CD8-positive, alpha-beta memory T cell (primary cell): Measurements from ENCODE around the gene SLIT2. TPM values are rescaled to one million over a fixed set of nuclear protein-coding genes. Genes with fewer than 3 reads are reported as not detected.

Source experiments
- CTCF ChIA-PET: fragments of 350-600 bp; sonication (Branson Sonifier 250); formaldehyde crosslinking; loops from one replicate; lab custom pipeline; 2021; ENCODE audit warnings: antibody characterized with exemption; lab: Charles Lee
- POLR2A ChIA-PET: fragments of 350-600 bp; sonication (Branson Sonifier 250); formaldehyde crosslinking; loops from one replicate; lab custom pipeline; 2021; ENCODE audit warnings: antibody characterized with exemption; lab: Charles Lee
- DNase-seq, 5 donors: peaks; one replicate each; pipeline versions ENCODE4 v3.0.0 to v3.0.0-alpha.2; 2020 to 2022; ENCODE audit warnings: mixed read lengths in 1 of 5
- H3K27ac ChIP-seq: one replicate; pipeline ENCODE4 v1.7.0; 2013; ENCODE audit warnings: low read depth, mild to moderate bottlenecking, low read length, moderate library complexity
- H3K27me3 ChIP-seq: 2 replicates; pipeline ENCODE4 v1.7.0; 2013; ENCODE audit warnings: low read length, mild to moderate bottlenecking; ENCODE audit not compliant: insufficient read depth, poor library complexity, severe bottlenecking
- H3K36me3 ChIP-seq: 2 replicates; pipeline ENCODE4 v1.7.0; 2013; ENCODE audit warnings: mild to moderate bottlenecking, low read length, moderate library complexity; ENCODE audit not compliant: insufficient read depth
- H3K4me1 ChIP-seq: 2 replicates; pipeline ENCODE4 v1.7.0; 2013; ENCODE audit warnings: mild to moderate bottlenecking, low read length, moderate library complexity; ENCODE audit not compliant: insufficient read depth
- H3K4me3 ChIP-seq: 2 replicates; pipeline ENCODE4 v1.7.0; 2013; ENCODE audit warnings: mild to moderate bottlenecking, low read length
- H3K9me3 ChIP-seq: 2 replicates; pipeline ENCODE4 v1.7.0; 2013; ENCODE audit warnings: mild to moderate bottlenecking, low read length
- H3K27ac Mint-ChIP-seq, 8 donors: one replicate each; pipeline ENCODE4 v1.8.0; 2020 to 2021; ENCODE audit warnings: mixed read lengths in 8 of 8, mild to moderate bottlenecking in 6 of 8, inconsistent platforms in 3 of 8, moderate library complexity in 3 of 8
- H3K27me3 Mint-ChIP-seq, 2 donors: one replicate each; pipeline ENCODE4 v1.8.0; 2020 to 2021; ENCODE audit warnings: mixed read lengths in 2 of 2, mild to moderate bottlenecking in 1 of 2, moderate library complexity in 1 of 2
- H3K36me3 Mint-ChIP-seq, 3 donors: one replicate each; pipeline ENCODE4 v1.8.0; 2020 to 2021; ENCODE audit warnings: mixed read lengths in 3 of 3, inconsistent platforms in 1 of 3, mild to moderate bottlenecking in 1 of 3
- H3K4me1 Mint-ChIP-seq, 3 donors: one replicate each; pipeline ENCODE4 v1.8.0; 2020 to 2021; ENCODE audit warnings: mixed read lengths in 3 of 3, inconsistent platforms in 1 of 3, mild to moderate bottlenecking in 1 of 3
- H3K4me3 Mint-ChIP-seq, 7 donors: one replicate each; pipeline ENCODE4 v1.8.0; 2020 to 2021; ENCODE audit warnings: mixed read lengths in 7 of 7, mild to moderate bottlenecking in 6 of 7, moderate library complexity in 4 of 7, inconsistent platforms in 2 of 7
- H3K9me3 Mint-ChIP-seq, 5 donors: one replicate each; pipeline ENCODE4 v1.8.0; 2020 to 2022; ENCODE audit warnings: mixed read lengths in 5 of 5, mild to moderate bottlenecking in 3 of 5, moderate library complexity in 2 of 5, inconsistent platforms in 1 of 5
- polyA plus RNA-seq: library from polyadenylated mRNA; unstranded; fragments of 300-500 nt; fragmentation: Illumina TruSeq; gene quantifications from one replicate; pipeline ENCODE4 v1.2.3, GENCODE V29; 2021
- total RNA-seq, 2 experiments: library from RNA; stranded (reverse); gene quantifications; one replicate each; pipeline ENCODE4 v1.2.3, GENCODE V29; 2021

The SLIT2 gene
- total and polyA plus RNA-seq, 3 experiments from 2014 or later: not detected

GRCh38 chr4:20297783-20298182, 46.1 kb downstream of the SLIT2 start:
- Mint-ChIP-seq H3K4me3 (no peak overlapping the region), H3K27me3 (no peaks in the 10 kb centered on the region), H3K9me3 (peaks cover 0 to 12% (median 3%) of the 10 kb centered on the region in 5 donors), H3K27ac (no peak overlapping the region), H3K36me3 (no peaks in the 10 kb centered on the region), H3K4me1 (no peaks in the 10 kb centered on the region)
- no peak overlapping the region for H3K4me3 ChIP-seq
- H3K9me3 ChIP-seq: no peaks in the 10 kb centered on the region
- POLR2A ChIA-PET: no interaction called here
- no peaks in the 10 kb centered on the region for H3K27me3 ChIP-seq
- H3K36me3 ChIP-seq: no peaks in the 10 kb centered on the region
- no peak for DNase-seq
- CTCF ChIA-PET: no interaction called here
- no peak overlapping the region for H3K27ac ChIP-seq
- H3K4me1 ChIP-seq: no peaks in the 10 kb centered on the region

GRCh38 chr4:20298455-20298854, 46.8 kb downstream of the SLIT2 start:
- H3K9me3 Mint-ChIP-seq: peaks cover 0 to 10% (median 3%) of the 10 kb centered on the region in 5 donors
- H3K4me1 Mint-ChIP-seq: no peaks in the 10 kb centered on the region
- POLR2A ChIA-PET: no interaction called here

GRCh38 chr4:20298986-20299385, 47.3 kb downstream of the SLIT2 start:
- no peaks in the 10 kb centered on the region for H3K36me3 Mint-ChIP-seq
- no peaks in the 10 kb centered on the region for H3K27me3 Mint-ChIP-seq
- CTCF ChIA-PET: no interaction called here

More at GRCh38 chr4:20298455-20298854, 46.8 kb downstream of the SLIT2 start:
- Histone ChIP-seq H3K36me3 (no peaks in the 10 kb centered on the region), H3K27ac (no peak overlapping the region), H3K4me1 (no peaks in the 10 kb centered on the region), H3K27me3 (no peaks in the 10 kb centered on the region), H3K9me3 (no peaks in the 10 kb centered on the region), H3K4me3 (no peak overlapping the region)
- Mint-ChIP-seq H3K27me3 (no peaks in the 10 kb centered on the region), H3K36me3 (no peaks in the 10 kb centered on the region), H3K4me3 (no peak overlapping the region), H3K27ac (no peak overlapping the region)
- DNase-seq: no peak
- CTCF ChIA-PET: no interaction called here

GRCh38 chr4:20299515-20299914, 47.8 kb downstream of the SLIT2 start:
- Mint-ChIP-seq H3K27ac (no peak overlapping the region), H3K36me3 (no peaks in the 10 kb centered on the region), H3K4me3 (no peak overlapping the region), H3K4me1 (no peaks in the 10 kb centered on the region), H3K9me3 (peaks cover 0 to 10% (median 0%) of the 10 kb centered on the region in 5 donors), H3K27me3 (no peaks in the 10 kb centered on the region)
- H3K27me3 ChIP-seq: no peaks in the 10 kb centered on the region
- DNase-seq: no peak
- no peaks in the 10 kb centered on the region for H3K9me3 ChIP-seq
- no peak overlapping the region for H3K27ac ChIP-seq
- POLR2A ChIA-PET: no interaction called here
- no peak overlapping the region for H3K4me3 ChIP-seq
- no peaks in the 10 kb centered on the region for H3K36me3 ChIP-seq
- no peaks in the 10 kb centered on the region for H3K4me1 ChIP-seq
- CTCF ChIA-PET: no interaction called here

More at GRCh38 chr4:20298986-20299385, 47.3 kb downstream of the SLIT2 start:
- Histone ChIP-seq H3K9me3 (no peaks in the 10 kb centered on the region), H3K27me3 (no peaks in the 10 kb centered on the region), H3K27ac (no peak overlapping the region), H3K36me3 (no peaks in the 10 kb centered on the region), H3K4me1 (no peaks in the 10 kb centered on the region), H3K4me3 (no peak overlapping the region)
- no peak overlapping the region for H3K27ac Mint-ChIP-seq
- DNase-seq: no peak
- no peak overlapping the region for H3K4me3 Mint-ChIP-seq
- peaks cover 0 to 10% (median 3%) of the 10 kb centered on the region in 5 donors for H3K9me3 Mint-ChIP-seq
- POLR2A ChIA-PET: no interaction called here
- H3K4me1 Mint-ChIP-seq: no peaks in the 10 kb centered on the region

- H3K4me1 Mint-ChIP-seq: no peaks in the 10 kb centered on the region
- H3K27me3 Mint-ChIP-seq: no peaks in the 10 kb centered on the region
- Histone ChIP-seq H3K4me1 (no peaks in the 10 kb centered on the region), H3K4me3 (no peak overlapping the region), H3K36me3 (no peaks in the 10 kb centered on the region), H3K9me3 (no peaks in the 10 kb centered on the region), H3K27me3 (no peaks in the 10 kb centered on the region), H3K27ac (no peak overlapping the region)
- peaks cover 0 to 10% (median 6%) of the 10 kb centered on the region in 5 donors for H3K9me3 Mint-ChIP-seq
- no peak overlapping the region for H3K27ac Mint-ChIP-seq
- ChIA-PET CTCF (no interaction called here), POLR2A (no interaction called here)
- H3K36me3 Mint-ChIP-seq: no peaks in the 10 kb centered on the region
- H3K4me3 Mint-ChIP-seq: no peak overlapping the region
- DNase-seq: no peak
Observed at GRCh38 chr4:20301161-20301560, 49.5 kb downstream of the SLIT2 start.
